B cell (primary cell): ENCODE results near the gene FMN1. TPM values are rescaled to one million over a fixed set of nuclear protein-coding genes. Genes with fewer than 3 reads are reported as not detected.

Experiments
- ATAC-seq: fragments of 200-7000 bp; cut with Tn5 transposase; one replicate; pipeline ENCODE4 v1.10.0; 2021; ENCODE audit warnings: low read depth, mild to moderate bottlenecking, moderate number of reproducible peaks, moderate library complexity
- CTCF ChIA-PET: fragments of 350-600 bp; sonication (Branson Sonifier 250); formaldehyde crosslinking; loops from one replicate; lab custom pipeline; 2021; ENCODE audit warnings: antibody characterized with exemption, inconsistent platforms; lab: Charles Lee
- POLR2A ChIA-PET: fragments of 350-600 bp; sonication (Branson Sonifier 250); formaldehyde crosslinking; loops from one replicate; lab custom pipeline; 2021; ENCODE audit warnings: antibody characterized with exemption; lab: Charles Lee
- DNase-seq: peaks from one replicate; pipeline ENCODE4 v3.0.0; 2013
- H2AFZ ChIP-seq: 2 replicates; pipeline ENCODE4 v1.6.1; 2012; ENCODE audit warnings: mild to moderate bottlenecking, low read depth, low read length; ENCODE audit not compliant: insufficient read depth, poor library complexity, severe bottlenecking
- H3K27ac ChIP-seq, 2 donors: 1 replicate in 1 of 2; 2 replicates in 1 of 2; pipeline ENCODE4 v1.5.1; 2012 to 2013; ENCODE audit warnings: low read length in 2 of 2, mild to moderate bottlenecking in 2 of 2, moderate library complexity in 1 of 2
- H3K27me3 ChIP-seq, 4 experiments: fragments of 200-600 bp in 1 of 4; sonication (generic) in 1 of 4; replicated peaks in 1 of 4; 1 replicate in 2 of 4; 2 replicates in 2 of 4; pipeline versions ENCODE4 v1.6.1 to v1.7.0; 2013 to 2016; ENCODE audit warnings: low read length in 3 of 4, mild to moderate bottlenecking in 2 of 4, mixed read lengths in 1 of 4, moderate library complexity in 1 of 4; ENCODE audit not compliant: insufficient read depth in 4 of 4, control insufficient read depth in 3 of 4; ENCODE audit errors: control extremely low read depth in 1 of 4
- H3K36me3 ChIP-seq, 2 experiments: replicated peaks in 1 of 2; 1 replicate in 1 of 2; 2 replicates in 1 of 2; pipeline versions ENCODE4 v1.6.1 to v1.7.1; 2013; ENCODE audit warnings: low read length in 1 of 2; ENCODE audit not compliant: insufficient read depth in 2 of 2, control insufficient read depth in 1 of 2; ENCODE audit errors: control extremely low read depth in 1 of 2, extremely low read depth in 1 of 2
- H3K4me1 ChIP-seq, 2 donors: fragments of 200-600 bp in 1 of 2; sonication (generic) in 1 of 2; 1 replicate in 1 of 2; 2 replicates in 1 of 2; pipeline versions ENCODE4 v1.5.1 to v1.6.1; 2013 to 2017; ENCODE audit warnings: low read length in 2 of 2; ENCODE audit not compliant: control insufficient read depth in 2 of 2, insufficient read depth in 2 of 2
- H3K4me2 ChIP-seq: replicated peaks from 2 replicates; pipeline ENCODE3; 2012; ENCODE audit warnings: mild to moderate bottlenecking, low read depth, low read length; ENCODE audit not compliant: poor library complexity, severe bottlenecking
- H3K4me3 ChIP-seq, 5 experiments: fragments of 200-600 bp in 1 of 5; sonication (generic) in 1 of 5; 1 replicate in 3 of 5; 2 replicates in 2 of 5; pipeline versions ENCODE4 v1.5.1 to v1.7.0; 2011 to 2016; ENCODE audit warnings: low read length in 4 of 5, mild to moderate bottlenecking in 4 of 5, low read depth in 2 of 5, control low read depth in 1 of 5, moderate library complexity in 1 of 5; ENCODE audit not compliant: insufficient read depth in 1 of 5; ENCODE audit errors: control extremely low read depth in 1 of 5, extremely low read depth in 1 of 5
- H3K79me2 ChIP-seq: fragments of 200-600 bp; sonication (generic); one replicate; pipeline ENCODE4 v1.6.0; 2016; ENCODE audit warnings: low read length; ENCODE audit not compliant: control insufficient read depth, insufficient read depth
- H3K9ac ChIP-seq: fragments of 200-600 bp; sonication (generic); 2 replicates; pipeline ENCODE4 v1.6.1; 2017; ENCODE audit warnings: mild to moderate bottlenecking, low read length, moderate library complexity
- H3K9me3 ChIP-seq, 3 donors: one replicate each; pipeline versions ENCODE4 v1.6.1 to v1.7.1; 2013; ENCODE audit warnings: low read length in 2 of 3; ENCODE audit not compliant: control insufficient read depth in 2 of 3, insufficient read depth in 1 of 3; ENCODE audit errors: control extremely low read depth in 1 of 3
- H4K20me1 ChIP-seq: 2 replicates; pipeline ENCODE4 v1.6.0; 2012; ENCODE audit warnings: mild to moderate bottlenecking, low read length; ENCODE audit not compliant: insufficient read depth, control insufficient read depth, poor library complexity, severe bottlenecking
- H3K27ac Mint-ChIP-seq: one replicate; pipeline ENCODE4 v1.8.0; 2021; ENCODE audit warnings: mixed read lengths
- H3K27me3 Mint-ChIP-seq: one replicate; pipeline ENCODE4 v1.8.0; 2021; ENCODE audit warnings: mixed read lengths
- H3K4me1 Mint-ChIP-seq: one replicate; pipeline ENCODE4 v1.8.0; 2021; ENCODE audit warnings: mixed read lengths
- H3K4me3 Mint-ChIP-seq: one replicate; pipeline ENCODE4 v1.8.0; 2021; ENCODE audit warnings: mixed read lengths
- H3K9me3 Mint-ChIP-seq: one replicate; pipeline ENCODE4 v1.8.0; 2022; ENCODE audit warnings: mixed read lengths; ENCODE audit not compliant: insufficient read depth
- CTCF ChIP-seq: fragments of 200-600 bp; IDR thresholded peaks from one replicate; pipeline ENCODE4 v1.8.0; 2022; ENCODE audit warnings: antibody characterized with exemption, mild to moderate bottlenecking
- EZH2 ChIP-seq: IDR thresholded peaks from 2 replicates; pipeline ENCODE4 v1.6.1; 2012; ENCODE audit warnings: borderline replicate concordance, low read depth, mild to moderate bottlenecking, moderate library complexity, low read length; ENCODE audit not compliant: insufficient read depth, poor library complexity, severe bottlenecking
- WGBS: methylation state at CpG from one replicate; pipeline ENCODE4 v1.1.5; 2013; ENCODE audit warnings: missing lambda C conversion rate; ENCODE audit not compliant: insufficient coverage; 5-methylcytosine and 5-hydroxymethylcytosine counted together
- intact Hi-C: fragments of 100-400 bp; cut with micrococcal nuclease; formaldehyde crosslinking; loops from one replicate; pipeline ENCODE4 v1.10.0; 2022
- polyA plus RNA-seq: library from polyadenylated mRNA; depleted of rRNA; stranded (reverse); fragments of >200 nt; gene quantifications from 2 replicates; pipeline ENCODE4 v1.2.3, GENCODE V29; 2012
- total RNA-seq, 2 donors: library from RNA; stranded (reverse); fragments of 120-200 nt in 1 of 2; gene quantifications; 1 replicate in 1 of 2; 2 replicates in 1 of 2; pipeline versions ENCODE4 v1.2.3 to v1.2.4, GENCODE V29; 2013 to 2022

FMN1 gene
- total and polyA plus RNA-seq, 2 donors (not counting 1 experiment from before 2014, with no cell fraction given) = 0.21 to 0.96 TPM

GRCh38 chr15:33084661-33085060 lies 109.9 kb downstream of the FMN1 start:
- intact Hi-C loops = no loop called here
- H3K4me3 ChIP-seq = no peak overlapping the region
- no peaks in the 10 kb centered on the region for H3K4me1 Mint-ChIP-seq

More at GRCh38 chr15:33084661-33085060, 109.9 kb downstream of the FMN1 start:
- ChIA-PET POLR2A (no interaction called here), CTCF (no interaction called here)
- H4K20me1 ChIP-seq = no peaks in the 10 kb centered on the region
- DNase-seq = no peak
- no peak overlapping the region for H2AFZ ChIP-seq
- H3K4me2 ChIP-seq = no peak overlapping the region
- H3K27me3 Mint-ChIP-seq = no peaks in the 10 kb centered on the region
- WGBS = 90% methylated on average over 3 of the region's 4 CpGs
- no peaks in the 10 kb centered on the region for H3K9me3 Mint-ChIP-seq
- H3K9me3 ChIP-seq = no peaks in the 10 kb centered on the region
- no peak for ATAC-seq
- H3K36me3 ChIP-seq = no peaks in the 10 kb centered on the region
- H3K4me1 ChIP-seq = no peaks in the 10 kb centered on the region
- H3K27me3 ChIP-seq = no peaks in the 10 kb centered on the region
- no peak overlapping the region for H3K9ac ChIP-seq
- TF ChIP-seq EZH2 = no peak
- TF ChIP-seq CTCF = no peak
- no peak overlapping the region for H3K27ac Mint-ChIP-seq
- no peak overlapping the region for H3K27ac ChIP-seq
- H3K4me3 Mint-ChIP-seq = no peak overlapping the region
- no peaks in the 10 kb centered on the region for H3K79me2 ChIP-seq
